Activated CD4-positive, alpha-beta T cell treated with anti-CD3 and anti-CD28 coated beads for 4 hours (primary cell): ENCODE results near the gene LACTBL1.

ENCODE experiments used
- DNase-seq, 2 donors: peaks; one replicate each; pipeline ENCODE4 v3.0.0-alpha.2; 2020

The LACTBL1 gene

DNA sequence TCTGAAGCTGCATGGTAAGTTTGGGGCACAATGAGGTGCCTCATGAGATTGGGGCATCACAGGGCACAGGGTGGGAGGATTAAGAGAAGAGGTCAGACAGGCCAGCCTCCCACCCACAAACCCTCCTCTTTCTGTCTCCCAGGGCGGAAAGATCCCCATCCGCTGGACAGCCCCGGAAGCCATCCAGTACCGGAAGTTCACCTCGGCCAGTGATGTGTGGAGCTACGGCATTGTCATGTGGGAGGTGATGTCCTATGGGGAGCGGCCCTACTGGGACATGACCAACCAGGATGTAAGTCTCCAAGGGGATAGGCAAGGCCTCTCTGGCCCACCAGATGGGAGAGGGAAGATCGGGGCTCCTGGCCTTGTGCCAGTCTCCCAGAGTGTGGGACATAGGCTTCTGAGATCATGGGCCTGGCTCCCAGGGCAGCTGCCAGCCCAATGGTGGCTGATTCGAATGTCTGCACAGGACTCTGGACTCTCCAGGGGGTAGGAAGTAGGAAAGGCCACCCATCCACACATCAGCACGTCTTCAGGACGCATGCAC is 63.7 kb downstream of the LACTBL1 start:
- no peak for DNase-seq

DNA sequence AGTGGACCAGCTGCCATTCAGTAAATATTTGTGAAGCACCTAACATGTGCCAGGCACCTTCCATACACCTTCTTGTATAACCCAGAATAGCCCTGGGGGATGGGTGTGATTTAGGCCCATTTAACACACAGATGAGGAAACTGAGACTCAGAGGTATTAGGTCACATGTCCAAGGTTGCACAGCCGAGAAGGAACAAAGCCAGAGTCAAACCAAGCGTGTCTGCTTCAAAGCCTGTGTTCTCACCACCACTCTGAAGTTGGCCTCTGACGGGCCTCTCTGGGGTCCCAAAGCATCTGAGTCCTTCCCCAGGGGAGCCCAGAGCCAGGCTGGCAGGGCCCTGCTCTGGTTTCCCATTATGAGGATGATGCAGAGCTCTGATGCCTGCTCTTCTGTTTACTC is 65.1 kb downstream of the LACTBL1 start:
- DNase-seq, result no peak

DNA sequence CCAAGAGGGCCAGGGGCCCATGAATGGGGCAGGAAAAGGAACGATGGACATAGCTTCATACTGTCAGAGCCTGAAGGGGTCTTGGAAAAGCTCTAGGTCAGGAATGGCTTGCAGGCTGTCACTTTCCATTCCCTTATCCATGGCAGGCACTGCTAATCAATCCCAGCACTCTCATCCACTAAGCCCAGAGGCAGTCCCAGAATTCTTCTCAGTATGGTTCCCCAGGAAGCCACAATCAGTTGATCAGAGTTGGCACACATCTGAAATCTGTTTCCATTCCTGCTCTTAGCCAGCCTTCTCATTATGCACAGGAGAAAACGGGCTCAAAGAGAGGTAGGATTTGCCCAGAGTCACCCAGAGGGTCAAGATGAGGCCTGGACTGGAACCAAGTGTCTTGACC is 65.7 kb downstream of the LACTBL1 start:
- no peak for DNase-seq

DNA sequence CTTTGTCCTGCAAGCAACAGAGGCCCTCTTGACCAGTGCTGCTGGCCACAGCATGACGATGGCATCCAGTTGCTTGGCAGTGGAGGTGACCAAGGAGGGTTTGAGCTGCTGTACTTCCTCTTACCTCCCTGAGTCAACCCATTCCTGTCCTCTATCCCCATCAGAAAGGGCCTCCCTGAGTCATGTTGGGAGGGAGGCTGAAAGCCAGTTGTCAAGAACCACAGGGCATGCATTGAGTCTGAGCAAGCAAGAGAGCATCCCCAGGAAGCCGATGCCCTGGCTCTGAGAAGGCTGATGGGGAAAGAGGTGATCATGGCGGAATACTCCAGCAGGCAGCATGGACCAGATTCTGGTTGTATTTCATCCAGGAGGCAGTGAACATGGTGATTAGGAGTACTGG is 69.6 kb downstream of the LACTBL1 start:
- no peak for DNase-seq
